Measurements from ENCODE around the gene TTLL5. TPM values are rescaled to one million over a fixed set of nuclear protein-coding genes. Genes with fewer than 3 reads are reported as not detected.

TTLL5 gene
- total RNA-seq, 1 experiment from 2014 or later = 35.7 TPM

GRCh38 chr14:75770635-75771034 lies 109.6 kb downstream of the TTLL5 start:
- Histone ChIP-seq H3K79me1 (ENCODE audit: insufficient read depth, low read depth, low read length, poor library complexity, severe bottlenecking) (no peaks in the 10 kb centered on the region), H3K18ac (ENCODE audit: insufficient read length, low read depth, low read length) (no peak overlapping the region), H4K5ac (ENCODE audit: insufficient read length, low read depth, low read length) (no peak overlapping the region), H3T11ph (ENCODE audit: low read length) (no peak overlapping the region), H3K9ac (ENCODE audit: extremely low read depth, insufficient read length, low read length) (no peak overlapping the region), H3K56ac (ENCODE audit: insufficient read length, low read depth, low read length) (no peak overlapping the region), H2AK5ac (ENCODE audit: insufficient read length, low read length) (no peak overlapping the region), H3K14ac (ENCODE audit: insufficient read depth, low read length) (no peak overlapping the region), H3K23ac (ENCODE audit: insufficient read length, low read depth, low read length) (no peak overlapping the region), H3K4ac (ENCODE audit: low read depth, low read length) (no peak overlapping the region), H2BK5ac (ENCODE audit: insufficient read length, low read length) (no peak overlapping the region), H3K9me3 (ENCODE audit: control insufficient read depth, low read depth, low read length) (no peaks in the 10 kb centered on the region), H2BK20ac (ENCODE audit: low read depth, low read length, poor library complexity, severe bottlenecking) (no peak overlapping the region), H3K23me2 (ENCODE audit: insufficient read length, low read depth, low read length, poor library complexity, severe bottlenecking) (no peaks in the 10 kb centered on the region), H2AFZ (ENCODE audit: low read length) (no peak overlapping the region), H2BK120ac (ENCODE audit: low read depth, low read length, poor library complexity, severe bottlenecking) (no peak overlapping the region), H4K8ac (replicated peaks; ENCODE audit: insufficient read length, low read depth, low read length) (no peak overlapping the region), H2BK12ac (ENCODE audit: insufficient read length, low read depth, low read length) (no peak overlapping the region), H3K4me1 (ENCODE audit: insufficient read depth, low read length) (no peaks in the 10 kb centered on the region), H3K4me2 (ENCODE audit: insufficient read depth, insufficient read length, low read length) (no peak overlapping the region), H3K27ac (ENCODE audit: insufficient read length, low read depth, low read length) (no peak overlapping the region), H2BK15ac (ENCODE audit: low read depth, low read length) (no peak overlapping the region), H4K20me1 (ENCODE audit: control insufficient read depth, insufficient read depth, insufficient read length) (no peaks in the 10 kb centered on the region), H4K91ac (ENCODE audit: insufficient read length, low read depth, low read length) (no peak overlapping the region), H3K79me2 (ENCODE audit: insufficient read depth, low read length) (no peaks in the 10 kb centered on the region), H3K27me3 (ENCODE audit: insufficient read depth, low read length) (no peaks in the 10 kb centered on the region)
- no peak overlapping the region for H3K4me3 Mint-ChIP-seq
- no peak for TF ChIP-seq CTCF (conservative IDR thresholded peaks at IDR 0.05)
- WGBS (ENCODE audit: extremely low coverage, insufficient read length, low lambda C conversion rate) = no CpG with 5 or more reads among the region's 2 CpGs
- no peak overlapping the region for H3K27ac Mint-ChIP-seq
- H3K4me1 Mint-ChIP-seq = no peaks in the 10 kb centered on the region
- DNase-seq = no peak
- no peaks in the 10 kb centered on the region for H3K27me3 Mint-ChIP-seq (ENCODE audit: low read depth)
- peaks cover 0 to 18% (median 8%) of the 10 kb centered on the region in 3 experiments; a peak in 5 of 7 replicates for H3K36me3 Mint-ChIP-seq (ENCODE audit: insufficient read depth in 1 of 3, low read depth in 3 of 3)
- no peaks in the 10 kb centered on the region for H3K9me3 Mint-ChIP-seq
